Fibroblast of upper back skin (primary cell): ENCODE data around the gene CDC16.
"Not testable (repeated sequence)": the region's sequence is repeated elsewhere in the genome, so short reads cannot be mapped to it uniquely, and the experiment has no call there.

Experiments
- DNase-seq: peaks from one replicate; pipeline ENCODE4 v3.0.0-alpha.2; 2013

The CDC16 gene

GRCh38 chr13:114229506-114229905, 5.2 kb upstream of the CDC16 start:
- peak; percentile 17 for DNase-seq

- DNase-seq: peak; percentile 57
Measured at GRCh38 chr13:114230117-114230516, 4.6 kb upstream of the CDC16 start.

- no peak for DNase-seq
Measured at GRCh38 chr13:114230575-114230974, 4.1 kb upstream of the CDC16 start.

- no peak for DNase-seq
Measured at GRCh38 chr13:114231886-114232285, 2.8 kb upstream of the CDC16 start.

GRCh38 chr13:114234266-114234644, 442 bp upstream of the CDC16 start:
- no peak for DNase-seq

- no peak for DNase-seq
Measured at GRCh38 chr13:114235697-114236096, 1.0 kb downstream of the CDC16 start.

GRCh38 chr13:114236227-114236626, 1.5 kb downstream of the CDC16 start:
- DNase-seq: no peak

- DNase-seq: no peak
Measured at GRCh38 chr13:114237415-114238112, 2.9 kb downstream of the CDC16 start.

GRCh38 chr13:114241918-114242317, 7.2 kb downstream of the CDC16 start:
- DNase-seq: no peak

GRCh38 chr13:114243971-114244370, 9.3 kb downstream of the CDC16 start:
- no peak for DNase-seq

GRCh38 chr13:114244637-114245036, 9.9 kb downstream of the CDC16 start:
- DNase-seq: no peak

GRCh38 chr13:114248011-114248410, 13.3 kb downstream of the CDC16 start:
- peak; percentile 42 for DNase-seq

- no peak for DNase-seq
Measured at GRCh38 chr13:114249077-114249476, 14.4 kb downstream of the CDC16 start.

GRCh38 chr13:114251639-114252440, 17.1 kb downstream of the CDC16 start:
- not testable (repeated sequence) for DNase-seq

- no peak for DNase-seq
Measured at GRCh38 chr13:114256547-114256946, 21.9 kb downstream of the CDC16 start.

- no peak for DNase-seq
Measured at GRCh38 chr13:114257014-114257413, 22.3 kb downstream of the CDC16 start.

- DNase-seq: no peak
Measured at GRCh38 chr13:114258589-114258988, 23.9 kb downstream of the CDC16 start.

- no peak for DNase-seq
Measured at GRCh38 chr13:114259374-114259773, 24.7 kb downstream of the CDC16 start.

- DNase-seq: no peak
Measured at GRCh38 chr13:114259974-114260373, 25.3 kb downstream of the CDC16 start.

GRCh38 chr13:114260814-114261213, 26.1 kb downstream of the CDC16 start:
- no peak for DNase-seq

- DNase-seq: no peak
Measured at GRCh38 chr13:114261328-114261965, 26.8 kb downstream of the CDC16 start.

GRCh38 chr13:114263578-114263977, 28.9 kb downstream of the CDC16 start:
- DNase-seq: no peak

- DNase-seq: not testable (repeated sequence)
Measured at GRCh38 chr13:114264313-114264712, 29.6 kb downstream of the CDC16 start.
